ENCODE measurements around the gene CCIN. TPM values are rescaled to one million over a fixed set of nuclear protein-coding genes. Genes with fewer than 3 reads are reported as not detected.
"Not testable (repeated sequence)": the region's sequence is repeated elsewhere in the genome, so short reads cannot be mapped to it uniquely, and the experiment has no call there.

CCIN gene
- polyA plus RNA-seq, 2 of the 4 experiments (the other 2 are of a cell fraction), result not detected

DNA sequence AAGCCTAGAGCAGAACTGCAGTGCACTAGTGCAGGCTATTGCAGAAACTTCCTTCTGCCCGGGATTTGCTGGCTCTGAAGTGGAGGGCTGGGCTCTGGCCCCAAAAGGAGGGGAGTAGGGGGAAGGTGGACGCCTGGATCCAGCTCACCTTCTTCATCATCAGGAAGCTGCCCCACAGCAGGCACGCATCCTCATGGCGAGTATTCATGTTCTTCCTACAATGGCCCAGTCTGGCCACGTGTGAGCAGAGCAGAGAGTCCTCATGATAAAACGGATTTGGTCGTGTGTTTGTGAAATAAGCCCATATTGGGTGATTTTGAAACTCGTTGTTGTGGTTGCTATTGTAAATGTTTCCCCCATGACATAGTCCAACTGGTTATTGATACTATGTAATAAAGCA is 40.8 kb upstream of the CCIN start (continued):
- TF ChIP-seq, protein P1, sequence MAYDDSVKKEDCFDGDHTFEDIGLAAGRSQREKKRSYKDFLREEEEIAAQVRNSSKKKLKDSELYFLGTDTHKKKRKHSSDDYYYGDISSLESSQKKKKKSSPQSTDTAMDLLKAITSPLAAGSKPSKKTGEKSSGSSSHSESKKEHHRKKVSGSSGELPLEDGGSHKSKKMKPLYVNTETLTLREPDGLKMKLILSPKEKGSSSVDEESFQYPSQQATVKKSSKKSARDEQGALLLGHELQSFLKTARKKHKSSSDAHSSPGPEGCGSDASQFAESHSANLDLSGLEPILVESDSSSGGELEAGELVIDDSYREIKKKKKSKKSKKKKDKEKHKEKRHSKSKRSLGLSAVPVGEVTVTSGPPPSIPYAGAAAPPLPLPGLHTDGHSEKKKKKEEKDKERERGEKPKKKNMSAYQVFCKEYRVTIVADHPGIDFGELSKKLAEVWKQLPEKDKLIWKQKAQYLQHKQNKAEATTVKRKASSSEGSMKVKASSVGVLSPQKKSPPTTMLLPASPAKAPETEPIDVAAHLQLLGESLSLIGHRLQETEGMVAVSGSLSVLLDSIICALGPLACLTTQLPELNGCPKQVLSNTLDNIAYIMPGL (CRISPR knock-in tag; IDR thresholded peaks at IDR 0.05; ENCODE audit: borderline replicate concordance), result no peak

DNA sequence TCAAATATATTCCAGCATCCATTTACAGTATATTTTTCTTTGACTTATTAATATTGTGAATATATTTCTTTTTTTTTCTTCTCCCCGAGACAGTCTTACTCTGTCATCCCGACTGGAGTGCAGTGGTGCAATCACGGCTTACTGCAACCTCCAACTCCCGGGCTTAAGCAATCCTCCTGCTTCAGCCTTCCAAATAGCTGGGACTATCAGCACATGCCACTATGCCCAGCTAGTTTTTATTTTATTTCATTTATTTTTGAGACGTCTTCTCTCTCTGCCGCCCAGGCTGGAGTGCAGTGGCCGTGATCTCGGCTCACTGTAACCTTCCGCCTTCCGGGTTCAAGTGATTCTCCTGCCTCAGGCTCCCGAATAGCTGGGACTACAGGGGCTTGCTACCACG is 40.0 kb upstream of the CCIN start:
- WGBS (ENCODE audit: missing lambda C conversion rate), result 82% methylated on average over 12 of the region's 12 CpGs
- no peaks in the 10 kb centered on the region for H3K9me3 ChIP-seq
- ATAC-seq (no peak), DNase-seq (ENCODE audit: low read depth in 1 of 2, low spot score in 1 of 2) (no peak), FAIRE-seq (no peak)
- POLR2A ChIA-PET, result no interaction called here
- H3K4me3 ChIP-seq, result no peak overlapping the region
- no peak overlapping the region for H3K4me2 ChIP-seq
- CTCF ChIA-PET, result interaction anchor here (0.7 to 2.2 kb wide), 8 partner anchors 10 to 174 kb away, joined by 3 to 7 read pairs (median 3); no protein-coding TSS in a partner anchor
- H3K27ac ChIP-seq, result no peak overlapping the region
- no peak for TF ChIP-seq ZSCAN20 (CRISPR knock-in tag; IDR thresholded peaks at IDR 0.05)
- no peak for TF ChIP-seq CHD2 (IDR thresholded peaks at IDR 0.05; ENCODE audit: low read length, partially characterized antibody)
- no peak for TF ChIP-seq NFE2L2 (conservative IDR thresholded peaks at IDR 0.05; ENCODE audit: low read length)
- no peak for TF ChIP-seq KDM1A (IDR thresholded peaks at IDR 0.05; ENCODE audit: low read depth)
- TF ChIP-seq CEBPB (IDR thresholded peaks at IDR 0.05), result no peak
- TF ChIP-seq, protein P2, sequence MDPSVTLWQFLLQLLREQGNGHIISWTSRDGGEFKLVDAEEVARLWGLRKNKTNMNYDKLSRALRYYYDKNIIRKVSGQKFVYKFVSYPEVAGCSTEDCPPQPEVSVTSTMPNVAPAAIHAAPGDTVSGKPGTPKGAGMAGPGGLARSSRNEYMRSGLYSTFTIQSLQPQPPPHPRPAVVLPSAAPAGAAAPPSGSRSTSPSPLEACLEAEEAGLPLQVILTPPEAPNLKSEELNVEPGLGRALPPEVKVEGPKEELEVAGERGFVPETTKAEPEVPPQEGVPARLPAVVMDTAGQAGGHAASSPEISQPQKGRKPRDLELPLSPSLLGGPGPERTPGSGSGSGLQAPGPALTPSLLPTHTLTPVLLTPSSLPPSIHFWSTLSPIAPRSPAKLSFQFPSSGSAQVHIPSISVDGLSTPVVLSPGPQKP (IDR thresholded peaks at IDR 0.05; ENCODE audit: low read depth, low read length), result no peak
- no peak for TF ChIP-seq EHF (CRISPR knock-in tag; IDR thresholded peaks at IDR 0.05)
- TF ChIP-seq ZNF302 (CRISPR knock-in tag; IDR thresholded peaks at IDR 0.05), result no peak
- no peak for TF ChIP-seq MAFK (IDR thresholded peaks at IDR 0.05; ENCODE audit: partially characterized antibody)
- no peak for TF ChIP-seq MAZ (IDR thresholded peaks at IDR 0.05; ENCODE audit: borderline replicate concordance, low read depth, low read length)
- TF ChIP-seq RARB (CRISPR knock-in tag; IDR thresholded peaks at IDR 0.05), result no peak
- no peak for TF ChIP-seq CHD4 (IDR thresholded peaks at IDR 0.05; ENCODE audit: borderline replicate concordance)
- TF ChIP-seq ZFP36 (IDR thresholded peaks at IDR 0.05; ENCODE audit: borderline replicate concordance, partially characterized antibody), result no peak
- TF ChIP-seq POLR2AphosphoS2 (conservative IDR thresholded peaks at IDR 0.05; ENCODE audit: low read length), result no peak
- TF ChIP-seq NR3C1 (IDR thresholded peaks at IDR 0.05), result no peak
- no peak for TF ChIP-seq FOXS1 (CRISPR knock-in tag; IDR thresholded peaks at IDR 0.05)
- no peaks in the 10 kb centered on the region for H3K4me1 ChIP-seq

DNA sequence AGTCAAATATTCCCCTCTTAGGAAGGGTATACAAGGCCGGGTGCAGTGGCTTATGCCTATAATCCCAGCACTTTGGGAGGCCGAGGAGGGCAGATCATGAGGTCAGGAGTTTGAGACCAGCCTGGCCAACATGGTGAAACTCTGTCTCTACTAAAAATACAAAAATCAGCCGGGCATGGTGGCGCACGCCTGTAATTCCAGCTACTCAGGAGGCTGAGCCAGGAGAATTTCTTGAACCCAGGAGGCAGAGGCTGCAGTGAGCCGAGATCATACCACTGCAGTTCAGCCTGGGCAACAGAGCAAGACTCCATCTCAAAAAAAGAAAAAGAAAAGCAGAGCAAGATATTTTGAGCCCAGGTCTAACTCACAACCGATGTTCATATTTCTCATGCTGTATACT is 37.5 kb upstream of the CCIN start:
- DNase-seq (ENCODE audit: low read depth in 1 of 2, low spot score in 1 of 2); H3K4me2 ChIP-seq; H3K27ac ChIP-seq; H3K4me3 ChIP-seq; H3K4me1 ChIP-seq; POLR2A ChIA-PET; ATAC-seq; FAIRE-seq; H3K9me3 ChIP-seq: not testable (repeated sequence)
- CTCF ChIA-PET, result interaction anchor here (1.3 to 3.3 kb wide), 4 partner anchors 10 to 35 kb away, joined by 4 to 17 read pairs (median 8); no protein-coding TSS in a partner anchor
- WGBS (ENCODE audit: missing lambda C conversion rate), result 66% methylated on average over 7 of the region's 7 CpGs

DNA sequence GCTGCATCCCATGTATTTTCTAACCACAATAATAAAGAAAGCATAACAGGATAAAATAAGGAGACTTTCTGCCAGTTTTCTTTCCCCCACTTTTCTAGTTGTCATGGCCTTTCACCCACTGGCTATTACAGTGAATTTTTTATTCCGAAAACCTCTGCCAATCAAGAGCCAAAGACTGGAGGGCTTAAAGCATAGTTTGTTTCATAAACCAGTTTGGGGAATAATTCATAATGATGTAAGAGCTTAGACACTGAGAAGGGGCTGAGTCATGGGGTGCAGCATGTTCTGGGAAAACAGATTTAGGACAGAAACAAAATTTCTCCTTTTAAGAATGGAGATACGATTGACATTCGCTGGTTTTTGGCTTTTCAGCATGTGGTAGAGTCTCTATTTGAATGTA is 37.1 kb upstream of the CCIN start:
- no peak overlapping the region for H3K4me3 ChIP-seq
- ChIA-PET CTCF (interaction anchor here (1.3 to 3.3 kb wide), 4 partner anchors 10 to 35 kb away, joined by 4 to 17 read pairs (median 8); no protein-coding TSS in a partner anchor), POLR2A (no interaction called here)
- no peak for FAIRE-seq
- 65% methylated on average over 3 of the region's 3 CpGs for WGBS (ENCODE audit: missing lambda C conversion rate)
- H3K4me1 ChIP-seq, result peaks cover 4% of the 10 kb centered on the region; the same call in 1 of the 3 replicates
- ATAC-seq, result no peak
- no peak for DNase-seq (ENCODE audit: low read depth in 1 of 2, low spot score in 1 of 2)
- no peaks in the 10 kb centered on the region for H3K9me3 ChIP-seq
- no peak overlapping the region for H3K4me2 ChIP-seq
- H3K27ac ChIP-seq, result no peak overlapping the region; a peak in 1 of 6 replicates
- TF ChIP-seq, protein P3, sequence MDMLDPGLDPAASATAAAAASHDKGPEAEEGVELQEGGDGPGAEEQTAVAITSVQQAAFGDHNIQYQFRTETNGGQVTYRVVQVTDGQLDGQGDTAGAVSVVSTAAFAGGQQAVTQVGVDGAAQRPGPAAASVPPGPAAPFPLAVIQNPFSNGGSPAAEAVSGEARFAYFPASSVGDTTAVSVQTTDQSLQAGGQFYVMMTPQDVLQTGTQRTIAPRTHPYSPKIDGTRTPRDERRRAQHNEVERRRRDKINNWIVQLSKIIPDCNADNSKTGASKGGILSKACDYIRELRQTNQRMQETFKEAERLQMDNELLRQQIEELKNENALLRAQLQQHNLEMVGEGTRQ (IDR thresholded peaks at IDR 0.05), result no peak
- TF ChIP-seq GATA3 (IDR thresholded peaks at IDR 0.05; ENCODE audit: borderline replicate concordance), result no peak
- no peak for TF ChIP-seq POLR2AphosphoS2 (conservative IDR thresholded peaks at IDR 0.05; ENCODE audit: low read length)
- no peak for TF ChIP-seq HDAC2 (IDR thresholded peaks at IDR 0.05)
- no peak for TF ChIP-seq ZC3H11A (IDR thresholded peaks at IDR 0.05)
- TF ChIP-seq PHF8 (IDR thresholded peaks at IDR 0.05; ENCODE audit: borderline replicate concordance, low read depth), result no peak
- TF ChIP-seq MAFK (IDR thresholded peaks at IDR 0.05; ENCODE audit: partially characterized antibody), result no peak
- TF ChIP-seq, protein P4, sequence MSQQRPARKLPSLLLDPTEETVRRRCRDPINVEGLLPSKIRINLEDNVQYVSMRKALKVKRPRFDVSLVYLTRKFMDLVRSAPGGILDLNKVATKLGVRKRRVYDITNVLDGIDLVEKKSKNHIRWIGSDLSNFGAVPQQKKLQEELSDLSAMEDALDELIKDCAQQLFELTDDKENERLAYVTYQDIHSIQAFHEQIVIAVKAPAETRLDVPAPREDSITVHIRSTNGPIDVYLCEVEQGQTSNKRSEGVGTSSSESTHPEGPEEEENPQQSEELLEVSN (IDR thresholded peaks at IDR 0.05; ENCODE audit: borderline replicate concordance, low read depth), result no peak
- no peak for TF ChIP-seq SREBF2 (IDR thresholded peaks at IDR 0.05)
- no peak for TF ChIP-seq KDM5A (IDR thresholded peaks at IDR 0.05)
- no peak for TF ChIP-seq SMC3 (IDR thresholded peaks at IDR 0.05)
- TF ChIP-seq JUNB (IDR thresholded peaks at IDR 0.05), result no peak
- TF ChIP-seq, protein P5, sequence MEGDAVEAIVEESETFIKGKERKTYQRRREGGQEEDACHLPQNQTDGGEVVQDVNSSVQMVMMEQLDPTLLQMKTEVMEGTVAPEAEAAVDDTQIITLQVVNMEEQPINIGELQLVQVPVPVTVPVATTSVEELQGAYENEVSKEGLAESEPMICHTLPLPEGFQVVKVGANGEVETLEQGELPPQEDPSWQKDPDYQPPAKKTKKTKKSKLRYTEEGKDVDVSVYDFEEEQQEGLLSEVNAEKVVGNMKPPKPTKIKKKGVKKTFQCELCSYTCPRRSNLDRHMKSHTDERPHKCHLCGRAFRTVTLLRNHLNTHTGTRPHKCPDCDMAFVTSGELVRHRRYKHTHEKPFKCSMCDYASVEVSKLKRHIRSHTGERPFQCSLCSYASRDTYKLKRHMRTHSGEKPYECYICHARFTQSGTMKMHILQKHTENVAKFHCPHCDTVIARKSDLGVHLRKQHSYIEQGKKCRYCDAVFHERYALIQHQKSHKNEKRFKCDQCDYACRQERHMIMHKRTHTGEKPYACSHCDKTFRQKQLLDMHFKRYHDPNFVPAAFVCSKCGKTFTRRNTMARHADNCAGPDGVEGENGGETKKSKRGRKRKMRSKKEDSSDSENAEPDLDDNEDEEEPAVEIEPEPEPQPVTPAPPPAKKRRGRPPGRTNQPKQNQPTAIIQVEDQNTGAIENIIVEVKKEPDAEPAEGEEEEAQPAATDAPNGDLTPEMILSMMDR (IDR thresholded peaks at IDR 0.05), result no peak
- TF ChIP-seq ESRRA (IDR thresholded peaks at IDR 0.05; ENCODE audit: borderline replicate concordance, low read length), result no peak
